ENCODE measurements around the gene PRKD2.

GRCh38 chr19:46726551-46726950 lies 9.6 kb upstream of the PRKD2 start:
- TF ChIP-seq CTCF (IDR thresholded peaks at IDR 0.05 in 8 of 11, conservative IDR thresholded peaks at IDR 0.05 in 3 of 11) (no peak), POLR2A (IDR thresholded peaks at IDR 0.05) (no peak), POLR2AphosphoS5 (IDR thresholded peaks at IDR 0.05) (no peak)

All from spleen (tissue), 7 donors.